Measurements from ENCODE around the gene POLR1B.

DNA sequence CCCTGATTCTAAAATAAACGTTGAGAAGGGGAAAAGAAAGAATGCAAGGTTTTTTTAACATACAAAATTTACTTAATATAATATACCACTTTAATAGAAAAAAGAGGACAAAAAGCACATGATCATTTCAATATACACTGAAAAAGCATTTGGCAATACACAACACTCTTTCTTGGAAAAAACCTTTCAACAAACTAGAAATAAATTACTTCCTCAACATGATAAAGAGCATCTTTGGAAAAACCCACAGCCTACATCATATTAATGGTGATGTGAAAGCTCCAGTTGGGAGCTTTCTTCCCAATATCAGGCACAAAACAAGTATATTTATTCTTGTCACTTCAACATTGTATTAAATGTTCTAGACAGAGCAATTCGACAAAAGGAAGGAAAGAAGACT, 3.0 kb upstream of the POLR1B start:
- no peak for TF ChIP-seq EZH2 (IDR thresholded peaks at IDR 0.05; ENCODE audit: low read depth)
- TF ChIP-seq, protein P1, sequence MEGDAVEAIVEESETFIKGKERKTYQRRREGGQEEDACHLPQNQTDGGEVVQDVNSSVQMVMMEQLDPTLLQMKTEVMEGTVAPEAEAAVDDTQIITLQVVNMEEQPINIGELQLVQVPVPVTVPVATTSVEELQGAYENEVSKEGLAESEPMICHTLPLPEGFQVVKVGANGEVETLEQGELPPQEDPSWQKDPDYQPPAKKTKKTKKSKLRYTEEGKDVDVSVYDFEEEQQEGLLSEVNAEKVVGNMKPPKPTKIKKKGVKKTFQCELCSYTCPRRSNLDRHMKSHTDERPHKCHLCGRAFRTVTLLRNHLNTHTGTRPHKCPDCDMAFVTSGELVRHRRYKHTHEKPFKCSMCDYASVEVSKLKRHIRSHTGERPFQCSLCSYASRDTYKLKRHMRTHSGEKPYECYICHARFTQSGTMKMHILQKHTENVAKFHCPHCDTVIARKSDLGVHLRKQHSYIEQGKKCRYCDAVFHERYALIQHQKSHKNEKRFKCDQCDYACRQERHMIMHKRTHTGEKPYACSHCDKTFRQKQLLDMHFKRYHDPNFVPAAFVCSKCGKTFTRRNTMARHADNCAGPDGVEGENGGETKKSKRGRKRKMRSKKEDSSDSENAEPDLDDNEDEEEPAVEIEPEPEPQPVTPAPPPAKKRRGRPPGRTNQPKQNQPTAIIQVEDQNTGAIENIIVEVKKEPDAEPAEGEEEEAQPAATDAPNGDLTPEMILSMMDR (conservative IDR thresholded peaks at IDR 0.05): no peak

Data from PC-9 (cell line).